Keratinocyte (primary cell): ENCODE data around the gene TSPAN18.

Source experiments
- CTCF ChIP-seq, 3 experiments: IDR thresholded peaks in 1 of 3; conservative IDR thresholded peaks in 1 of 3; optimal IDR thresholded peaks in 1 of 3; 2 replicates in 2 of 3; 3 replicates in 1 of 3; pipeline versions ENCODE3 to v1.5.1; 2011; ENCODE audit warnings: low read length in 3 of 3, mild to moderate bottlenecking in 3 of 3, moderate library complexity in 2 of 3, control low read depth in 1 of 3, inconsistent platforms in 1 of 3; ENCODE audit not compliant: insufficient read depth in 2 of 3; ENCODE audit errors: extremely low read depth in 1 of 3
- EZH2 ChIP-seq: IDR thresholded peaks from one replicate; pipeline ENCODE4 v1.6.1; 2012; ENCODE audit warnings: inconsistent platforms, mild to moderate bottlenecking, low read length, moderate library complexity

- TF ChIP-seq CTCF (optimal IDR thresholded peaks at IDR 0.05 in 1 of 3, IDR thresholded peaks at IDR 0.05 in 1 of 3, conservative IDR thresholded peaks at IDR 0.05 in 1 of 3; ENCODE audit: extremely low read depth in 1 of 3, insufficient read depth in 2 of 3, low read length in 3 of 3) (no peak), EZH2 (no peak)
Observed at GRCh38 chr11:44966694-44967093, 239.9 kb downstream of the TSPAN18 start.
